HG03025 (cell line): ENCODE data around the gene PPP2CA.
A peak's percentile ranks its signal among the peaks of the same experiment; 100 is the strongest.
"Not testable (repeated sequence)": the region's sequence is repeated elsewhere in the genome, so short reads cannot be mapped to it uniquely, and the experiment has no call there.

ENCODE experiments used
- ATAC-seq: cut with Tn5 transposase; IDR thresholded peaks from one replicate; pipeline ENCODE4 v1.9.1; 2021; ENCODE audit warnings: mild to moderate bottlenecking, moderate library complexity; ENCODE audit not compliant: unreplicated experiment, low FRiP score

The PPP2CA gene

GRCh38 chr5:134225780-134226440 lies at the start of gene PPP2CA:
Gene PPP2CA, minus strand, starts transcription at chr5:134226073. Its CDS starts 212 bp downstream, at chr5:134225861.
- peak; percentile 67 for ATAC-seq

- ATAC-seq = no peak
These were observed 47.9 kb upstream of the PPP2CA start for GRCh38 chr5:134273642-134274395.

DNA sequence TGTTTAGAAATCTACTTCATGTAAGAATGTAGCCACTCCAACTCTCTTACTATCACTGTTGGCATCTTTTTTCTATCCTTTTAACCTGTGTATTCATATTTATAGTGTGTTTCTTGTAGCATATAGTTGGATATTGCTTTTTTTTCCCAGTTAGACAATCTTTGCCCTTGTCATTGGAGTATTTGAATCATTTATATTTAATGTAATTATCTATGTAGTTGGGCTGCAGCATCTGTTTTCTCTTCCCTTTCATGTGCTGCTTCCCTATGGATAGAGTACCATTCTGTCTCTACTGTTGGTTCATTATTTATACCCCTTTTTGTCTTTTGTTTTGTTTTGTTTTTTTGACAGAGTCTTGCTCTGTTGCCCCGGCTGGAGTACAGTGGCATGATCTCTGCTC lies 45.2 kb upstream of the PPP2CA start:
- ATAC-seq = no peak

DNA sequence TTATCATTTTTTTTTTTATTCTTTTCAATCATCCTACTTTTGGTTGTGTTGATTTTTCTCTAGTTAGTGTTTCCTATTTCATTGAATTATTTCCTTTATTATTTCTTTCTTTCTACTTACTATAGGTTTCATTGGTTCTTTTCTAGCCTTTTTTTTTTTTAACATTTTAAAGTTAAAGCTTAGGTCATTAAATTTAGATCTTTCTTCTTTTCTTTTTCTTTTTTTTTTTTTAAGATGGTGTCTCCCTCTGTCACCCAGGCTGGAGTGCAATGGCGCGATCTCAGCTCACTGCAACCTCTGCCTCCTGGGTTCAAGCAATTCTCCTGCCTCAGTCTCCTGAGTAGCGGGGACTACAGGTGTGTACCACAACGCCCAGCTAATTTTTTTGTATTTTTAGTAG lies 43.0 kb upstream of the PPP2CA start:
- ATAC-seq = no peak

- no peak for ATAC-seq
These were observed 42.2 kb upstream of the PPP2CA start for GRCh38 chr5:134268019-134268601.

- no peak for ATAC-seq
These were observed 41.6 kb upstream of the PPP2CA start for GRCh38 chr5:134267366-134268018.

DNA sequence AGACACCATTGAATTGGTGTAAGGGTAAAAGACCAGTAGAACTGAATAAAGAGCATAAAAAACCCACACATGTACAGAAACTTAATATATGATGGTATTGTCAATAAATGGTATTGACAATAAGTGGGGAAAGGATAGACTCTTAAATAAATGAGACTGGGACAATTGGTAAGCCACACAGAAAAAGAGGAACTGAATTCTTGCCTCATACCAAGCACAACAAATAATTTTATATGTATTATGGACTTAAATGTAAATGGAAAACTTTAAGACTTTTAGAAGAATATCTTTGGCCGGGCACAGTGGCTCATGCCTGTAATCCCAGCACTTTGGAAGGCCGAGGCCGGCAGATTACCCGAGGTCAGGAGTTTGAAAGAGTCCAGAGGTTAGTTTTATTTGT lies 37.9 kb upstream of the PPP2CA start:
- no peak for ATAC-seq

DNA sequence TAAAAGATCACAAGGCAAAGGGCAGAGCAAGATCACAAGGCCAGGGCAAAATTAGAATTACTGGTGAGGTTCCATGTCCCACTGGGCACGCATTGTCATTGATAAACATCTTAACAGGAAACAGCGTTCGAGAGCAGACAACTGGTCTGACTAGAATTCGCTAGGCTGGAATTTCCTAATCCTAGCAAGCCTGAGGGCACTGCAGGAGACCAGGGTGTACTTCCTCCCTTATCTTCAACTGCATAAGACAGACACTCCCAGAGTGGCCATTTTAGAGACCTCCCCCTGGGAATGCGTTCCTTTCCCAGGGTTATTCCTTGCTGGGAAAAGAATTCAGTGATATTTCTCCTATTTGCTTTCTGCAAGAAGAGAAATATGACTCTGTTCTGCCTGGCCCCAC lies 36.8 kb upstream of the PPP2CA start:
- not testable (repeated sequence) for ATAC-seq

- ATAC-seq = no peak
These were observed 33.0 kb upstream of the PPP2CA start for GRCh38 chr5:134258896-134259295.

DNA sequence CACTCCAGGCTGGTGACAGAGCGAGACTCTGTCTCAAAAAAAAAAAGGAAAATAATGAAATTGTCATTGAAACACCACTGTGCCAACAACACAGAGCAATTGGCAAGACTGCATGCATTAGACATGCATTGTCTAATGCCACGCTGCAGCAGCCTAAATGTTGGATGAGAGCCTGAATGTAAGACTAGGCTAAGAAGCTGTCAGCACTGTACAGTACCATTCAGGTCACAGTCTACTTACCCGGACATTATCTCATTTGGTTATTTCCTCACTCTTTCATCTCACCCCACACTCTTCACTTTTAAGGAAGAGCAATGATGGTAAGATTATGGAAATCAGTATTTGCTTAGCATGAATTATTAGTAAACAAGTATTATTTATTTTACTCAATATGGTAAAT lies 31.3 kb upstream of the PPP2CA start:
- no peak for ATAC-seq

- no peak for ATAC-seq
These were observed 29.7 kb upstream of the PPP2CA start for GRCh38 chr5:134255418-134256150.

- not testable (repeated sequence) for ATAC-seq
These were observed 27.7 kb upstream of the PPP2CA start for GRCh38 chr5:134253368-134254153.

GRCh38 chr5:134252671-134253070 lies 26.8 kb upstream of the PPP2CA start:
- no peak for ATAC-seq

GRCh38 chr5:134250949-134251348 lies 25.1 kb upstream of the PPP2CA start:
- ATAC-seq = no peak

DNA sequence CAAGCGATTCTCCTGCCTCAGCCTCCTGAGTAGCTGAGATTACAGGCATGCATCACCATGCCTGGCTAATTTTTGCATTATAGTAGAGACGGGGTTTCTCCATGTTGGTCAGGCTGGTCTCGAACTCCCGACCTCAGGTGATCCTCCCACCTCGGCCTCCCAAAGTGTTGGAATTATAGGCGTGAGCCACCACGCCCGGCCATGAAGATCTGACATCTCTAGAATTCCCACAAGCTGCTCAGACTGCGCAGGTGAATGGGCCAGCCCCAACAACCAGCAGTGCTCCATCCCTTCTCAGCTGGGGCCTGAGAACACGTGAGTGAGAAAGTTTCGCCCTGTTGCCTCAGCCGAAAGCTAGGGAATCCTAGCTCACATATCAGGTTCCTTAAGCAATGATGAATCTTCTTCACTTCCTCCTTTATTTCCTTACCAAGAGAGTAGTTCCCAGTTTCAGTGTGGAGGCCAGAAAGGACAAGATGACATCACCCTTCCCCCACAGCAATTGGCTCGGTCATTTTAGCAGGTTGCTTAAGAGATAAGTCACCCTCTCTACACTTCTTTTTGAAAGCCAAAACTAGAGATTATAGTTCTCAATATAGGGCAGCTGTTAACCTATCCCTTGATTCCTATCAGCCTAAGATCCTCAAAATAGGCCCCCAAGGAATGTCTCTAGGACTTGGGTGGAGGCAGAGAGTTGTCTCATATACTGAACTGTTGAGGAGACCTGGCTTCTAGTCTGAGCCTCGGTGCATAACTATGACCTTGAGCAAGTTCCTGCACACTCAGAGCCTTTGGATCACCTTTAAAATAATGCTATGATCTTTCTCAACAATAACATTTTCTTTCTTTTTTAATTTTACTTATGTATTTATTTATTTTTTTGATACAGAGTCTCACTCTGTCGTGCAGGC lies 23.9 kb upstream of the PPP2CA start:
- no peak for ATAC-seq

DNA sequence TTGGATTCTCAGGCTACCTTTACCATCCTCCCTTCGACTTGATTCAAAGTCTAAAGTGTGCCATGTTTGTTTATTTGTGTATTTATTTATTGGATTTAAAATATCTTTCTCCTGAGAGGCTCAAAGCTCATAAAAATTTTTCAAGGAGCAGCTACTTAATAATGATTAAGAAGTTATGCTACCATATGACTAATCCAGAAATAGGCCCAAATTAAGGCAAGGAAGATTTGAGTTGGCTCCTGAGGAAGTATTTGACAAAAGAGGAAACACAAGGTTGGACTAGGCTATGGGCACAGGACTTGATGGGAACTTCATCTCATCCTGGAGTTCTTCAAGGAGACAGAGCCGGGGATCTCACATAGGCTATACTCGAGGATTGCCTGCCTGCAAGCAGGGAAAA lies 22.4 kb upstream of the PPP2CA start:
- no peak for ATAC-seq

GRCh38 chr5:134247428-134248224 lies 21.8 kb upstream of the PPP2CA start:
- no peak for ATAC-seq
